HepG2 (cell line): ENCODE results near the gene BIRC5. TPM values are rescaled to one million over a fixed set of nuclear protein-coding genes. Genes with fewer than 3 reads are reported as not detected.

Experiments used
- BCLAF1 ChIP-seq: fragments of 450-650 bp; IDR thresholded peaks from 2 replicates; pipeline ENCODE4 v1.6.1; 2017; ENCODE audit warnings: mild to moderate bottlenecking
- BORCS8-MEF2B ChIP-seq: sonication (generic); formaldehyde crosslinking; IDR thresholded peaks from 2 replicates; pipeline ENCODE4 v1.8.0; 2022; ENCODE audit warnings: mild to moderate bottlenecking, missing genetic modification reagents
- CEBPZ ChIP-seq: IDR thresholded peaks from 2 replicates; pipeline ENCODE4 v1.6.1; 2012; ENCODE audit warnings: low read length, improper control_type of control experiment
- FIP1L1 ChIP-seq: fragments of 200-400 bp; formaldehyde crosslinking; IDR thresholded peaks from 2 replicates; pipeline ENCODE4 v1.6.1; 2018; ENCODE audit warnings: low read depth, mild to moderate bottlenecking, low read length, moderate library complexity, borderline replicate concordance; ENCODE audit not compliant: insufficient read depth
- FOXJ3 ChIP-seq: sonication (generic); formaldehyde crosslinking; IDR thresholded peaks from 2 replicates; pipeline ENCODE4 v1.4.0; 2020; ENCODE audit warnings: missing genetic modification reagents, mild to moderate bottlenecking, borderline replicate concordance
- NFIB ChIP-seq: sonication (generic); formaldehyde crosslinking; IDR thresholded peaks from 2 replicates; pipeline ENCODE4 v1.9.0; 2021; ENCODE audit warnings: missing genetic modification reagents, mild to moderate bottlenecking, borderline replicate concordance
- RBAK ChIP-seq: sonication (generic); formaldehyde crosslinking; IDR thresholded peaks from 2 replicates; pipeline ENCODE4 v1.5.1; 2020; ENCODE audit warnings: mild to moderate bottlenecking, missing genetic modification reagents
- RBM22 ChIP-seq: fragments of 200-400 bp; formaldehyde crosslinking; optimal IDR thresholded peaks from 2 replicates; pipeline ENCODE3; 2017; ENCODE audit warnings: mild to moderate bottlenecking, low read length, moderate library complexity
- SALL1 ChIP-seq: sonication (generic); formaldehyde crosslinking; IDR thresholded peaks from 2 replicates; pipeline ENCODE4 v1.8.0; 2022; ENCODE audit warnings: mild to moderate bottlenecking, missing genetic modification reagents
- SNAI1 ChIP-seq: sonication (generic); formaldehyde crosslinking; IDR thresholded peaks from 2 replicates; pipeline ENCODE4 v1.5.0; 2020; ENCODE audit warnings: mild to moderate bottlenecking, missing genetic modification reagents, borderline replicate concordance
- SRSF9 ChIP-seq: fragments of 200-400 bp; formaldehyde crosslinking; IDR thresholded peaks from 2 replicates; pipeline ENCODE4 v1.6.1; 2018; ENCODE audit warnings: borderline replicate concordance, mild to moderate bottlenecking, low read depth, low read length; ENCODE audit not compliant: insufficient read depth, poor library complexity, severe bottlenecking
- ZNF296 ChIP-seq: sonication (generic); formaldehyde crosslinking; conservative IDR thresholded peaks from 2 replicates; pipeline ENCODE4 v1.5.0; 2020; ENCODE audit warnings: mild to moderate bottlenecking, missing genetic modification reagents
- ZNF678 ChIP-seq: sonication (generic); formaldehyde crosslinking; IDR thresholded peaks from 2 replicates; pipeline ENCODE4 v1.4.0; 2020; ENCODE audit warnings: mild to moderate bottlenecking, missing genetic modification reagents
- polyA plus RNA-seq, 8 experiments: library from polyadenylated mRNA; depleted of rRNA in 3 of 8; stranded (reverse) in 7 of 8; unstranded in 1 of 8; fragments of >200 nt; fragmentation: Illumina TruSeq in 4 of 8; extraction: Trizol in 4 of 8; gene quantifications; 2 replicates each; pipeline versions ENCODE4 v1.2.1 to v1.2.3, GENCODE V29; 2011 to 2016; ENCODE audit warnings: low read depth in 4 of 8, missing spikeins in 1 of 8, mixed read lengths in 1 of 8; ENCODE audit not compliant: insufficient read depth in 1 of 8
- total RNA-seq, 5 experiments: library from RNA; depleted of rRNA; stranded (reverse); fragments of >200 nt; fragmentation: Illumina TruSeq; extraction: Trizol; gene quantifications; 2 replicates each; pipeline ENCODE4 v1.2.3, GENCODE V29; 2016; ENCODE audit warnings: low read depth in 1 of 5
- TF ChIP-seq, protein P1 (sequence below): sonication (generic); formaldehyde crosslinking; IDR thresholded peaks from 2 replicates; pipeline ENCODE4 v1.4.0; 2020; ENCODE audit warnings: missing genetic modification reagents, borderline replicate concordance
- TF ChIP-seq, protein P2 (sequence below): sonication (generic); formaldehyde crosslinking; IDR thresholded peaks from 2 replicates; pipeline ENCODE4 v1.5.1; 2020; ENCODE audit warnings: missing genetic modification reagents, mild to moderate bottlenecking, borderline replicate concordance
- TF ChIP-seq, protein P3 (sequence below): sonication (generic); formaldehyde crosslinking; IDR thresholded peaks from 2 replicates; pipeline ENCODE4 v1.4.0; 2020; ENCODE audit warnings: mild to moderate bottlenecking, missing genetic modification reagents

BIRC5 gene
- total and polyA plus RNA-seq, 2 of the 13 experiments (the other 11 are each of a cell fraction or from before 2014, with no cell fraction given): 30.3 to 135 TPM

DNA sequence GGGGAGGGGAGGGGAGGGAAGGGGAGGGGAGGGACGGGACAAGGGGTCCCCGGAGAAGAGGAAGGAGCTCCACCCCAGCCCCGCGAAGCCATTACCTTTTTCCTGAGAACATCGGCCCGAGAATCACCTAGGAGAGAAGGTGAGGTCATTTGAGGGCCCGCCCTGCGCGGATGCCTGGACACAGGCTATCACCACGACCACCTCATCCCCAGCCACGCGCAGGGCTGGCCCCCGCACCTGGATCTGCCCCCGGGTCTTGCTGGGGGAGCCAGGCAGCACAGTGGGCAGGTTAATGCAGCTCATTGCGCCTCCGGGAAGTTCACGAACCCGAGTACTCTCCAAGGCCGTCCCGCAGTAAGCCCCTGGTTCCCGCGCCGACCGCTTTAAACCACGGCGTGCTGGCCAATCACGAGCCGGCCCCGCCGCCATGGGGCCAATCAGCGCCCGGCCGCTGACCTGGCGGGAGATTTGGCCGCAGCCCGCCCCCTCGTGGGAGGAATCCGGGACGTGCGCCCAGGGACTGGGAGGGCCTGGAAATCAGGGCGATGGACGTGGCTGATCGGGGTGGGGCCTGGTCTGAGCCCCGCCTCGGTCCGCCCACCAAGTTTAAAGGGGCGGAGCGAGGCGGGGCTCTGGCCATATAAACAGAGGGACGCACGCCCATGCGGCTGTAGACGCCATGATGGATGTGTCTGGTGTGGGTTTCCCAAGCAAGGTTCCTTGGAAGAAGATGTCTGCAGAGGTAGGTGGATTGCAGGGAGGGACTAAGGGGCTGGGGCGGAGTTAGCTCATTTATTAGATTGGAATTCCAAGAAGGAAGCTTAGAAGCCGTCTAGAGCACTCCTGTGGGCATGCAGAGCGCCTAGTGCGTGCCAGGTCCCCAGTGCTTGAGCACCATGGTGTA lies 27.1 kb upstream of the BIRC5 start, which contains the start of the genes AFMID and TK1 (continued):
- no peak for TF ChIP-seq CEBPZ
- peak; percentile 92 for TF ChIP-seq SALL1 (CRISPR knock-in tag)
- TF ChIP-seq, protein P1, sequence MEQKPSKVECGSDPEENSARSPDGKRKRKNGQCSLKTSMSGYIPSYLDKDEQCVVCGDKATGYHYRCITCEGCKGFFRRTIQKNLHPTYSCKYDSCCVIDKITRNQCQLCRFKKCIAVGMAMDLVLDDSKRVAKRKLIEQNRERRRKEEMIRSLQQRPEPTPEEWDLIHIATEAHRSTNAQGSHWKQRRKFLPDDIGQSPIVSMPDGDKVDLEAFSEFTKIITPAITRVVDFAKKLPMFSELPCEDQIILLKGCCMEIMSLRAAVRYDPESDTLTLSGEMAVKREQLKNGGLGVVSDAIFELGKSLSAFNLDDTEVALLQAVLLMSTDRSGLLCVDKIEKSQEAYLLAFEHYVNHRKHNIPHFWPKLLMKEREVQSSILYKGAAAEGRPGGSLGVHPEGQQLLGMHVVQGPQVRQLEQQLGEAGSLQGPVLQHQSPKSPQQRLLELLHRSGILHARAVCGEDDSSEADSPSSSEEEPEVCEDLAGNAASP (CRISPR knock-in tag): peak; percentile 91; the same call in 1 of the 2 replicates
- no peak for TF ChIP-seq RBM22
- TF ChIP-seq ZNF296 (CRISPR knock-in tag): no peak
- no peak for TF ChIP-seq ZNF678 (CRISPR knock-in tag)
- peak; percentile 100 for TF ChIP-seq BORCS8-MEF2B (CRISPR knock-in tag)
- no peak for TF ChIP-seq SNAI1 (CRISPR knock-in tag)
- no peak; the same call in 1 of the 2 replicates for TF ChIP-seq NFIB (CRISPR knock-in tag)
- no peak for TF ChIP-seq BCLAF1
- TF ChIP-seq FIP1L1: no peak
- TF ChIP-seq, protein P2, sequence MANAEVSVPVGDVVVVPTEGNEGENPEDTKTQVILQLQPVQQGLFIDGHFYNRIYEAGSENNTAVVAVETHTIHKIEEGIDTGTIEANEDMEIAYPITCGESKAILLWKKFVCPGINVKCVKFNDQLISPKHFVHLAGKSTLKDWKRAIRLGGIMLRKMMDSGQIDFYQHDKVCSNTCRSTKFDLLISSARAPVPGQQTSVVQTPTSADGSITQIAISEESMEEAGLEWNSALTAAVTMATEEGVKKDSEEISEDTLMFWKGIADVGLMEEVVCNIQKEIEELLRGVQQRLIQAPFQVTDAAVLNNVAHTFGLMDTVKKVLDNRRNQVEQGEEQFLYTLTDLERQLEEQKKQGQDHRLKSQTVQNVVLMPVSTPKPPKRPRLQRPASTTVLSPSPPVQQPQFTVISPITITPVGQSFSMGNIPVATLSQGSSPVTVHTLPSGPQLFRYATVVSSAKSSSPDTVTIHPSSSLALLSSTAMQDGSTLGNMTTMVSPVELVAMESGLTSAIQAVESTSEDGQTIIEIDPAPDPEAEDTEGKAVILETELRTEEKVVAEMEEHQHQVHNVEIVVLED: peak; percentile 75; the same call in 1 of the 2 replicates
- TF ChIP-seq SRSF9: no peak
- TF ChIP-seq, protein P3, sequence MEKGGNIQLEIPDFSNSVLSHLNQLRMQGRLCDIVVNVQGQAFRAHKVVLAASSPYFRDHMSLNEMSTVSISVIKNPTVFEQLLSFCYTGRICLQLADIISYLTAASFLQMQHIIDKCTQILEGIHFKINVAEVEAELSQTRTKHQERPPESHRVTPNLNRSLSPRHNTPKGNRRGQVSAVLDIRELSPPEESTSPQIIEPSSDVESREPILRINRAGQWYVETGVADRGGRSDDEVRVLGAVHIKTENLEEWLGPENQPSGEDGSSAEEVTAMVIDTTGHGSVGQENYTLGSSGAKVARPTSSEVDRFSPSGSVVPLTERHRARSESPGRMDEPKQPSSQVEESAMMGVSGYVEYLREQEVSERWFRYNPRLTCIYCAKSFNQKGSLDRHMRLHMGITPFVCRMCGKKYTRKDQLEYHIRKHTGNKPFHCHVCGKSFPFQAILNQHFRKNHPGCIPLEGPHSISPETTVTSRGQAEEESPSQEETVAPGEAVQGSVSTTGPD (CRISPR knock-in tag): no peak
- TF ChIP-seq RBAK (CRISPR knock-in tag): no peak
- TF ChIP-seq FOXJ3 (CRISPR knock-in tag): 0 out of 2 replicates have a peak, but pooled peaks have one; percentile 37
